Activated T-cell treated with anti-CD3 and anti-CD28 coated beads for 24 hours (primary cell): ENCODE measurements around the gene CLNK.

Experiments
- DNase-seq: peaks from one replicate; pipeline ENCODE4 v3.0.0-alpha.2; 2020; ENCODE audit warnings: low read depth

CLNK gene

GRCh38 chr4:10521424-10521823 lies 163.1 kb downstream of the CLNK start:
- no peak for DNase-seq

GRCh38 chr4:10509733-10510132 lies 174.8 kb downstream of the CLNK start:
- no peak for DNase-seq

GRCh38 chr4:10506077-10506476 lies 178.5 kb downstream of the CLNK start:
- DNase-seq: no peak

GRCh38 chr4:10504570-10505179 lies 179.9 kb downstream of the CLNK start:
- DNase-seq: no peak

- DNase-seq: no peak
Observed at GRCh38 chr4:10502717-10503116, 181.9 kb downstream of the CLNK start.

- DNase-seq: no peak
Observed at GRCh38 chr4:10500776-10501175, 183.8 kb downstream of the CLNK start.

- DNase-seq: no peak
Observed at GRCh38 chr4:10496200-10496599, 188.4 kb downstream of the CLNK start.

GRCh38 chr4:10495651-10496050 lies 188.9 kb downstream of the CLNK start:
- no peak for DNase-seq

GRCh38 chr4:10492464-10492863 lies 192.1 kb downstream of the CLNK start:
- DNase-seq: no peak

- DNase-seq: no peak
Observed at GRCh38 chr4:10491401-10491800, 193.2 kb downstream of the CLNK start.

- no peak for DNase-seq
Observed at GRCh38 chr4:10490996-10491395, 193.6 kb downstream of the CLNK start.

GRCh38 chr4:10482913-10483312 lies 201.7 kb downstream of the CLNK start:
- no peak for DNase-seq

GRCh38 chr4:10480616-10481015 lies 204.0 kb downstream of the CLNK start:
- DNase-seq: no peak

- DNase-seq: no peak
Observed at GRCh38 chr4:10478621-10479020, 205.9 kb downstream of the CLNK start.

- DNase-seq: no peak
Observed at GRCh38 chr4:10470505-10470904, 214.1 kb downstream of the CLNK start.

GRCh38 chr4:10466161-10466560 lies 218.4 kb downstream of the CLNK start:
- no peak for DNase-seq

GRCh38 chr4:10462876-10463275 lies 221.7 kb downstream of the CLNK start:
- DNase-seq: no peak

GRCh38 chr4:10461850-10462400 lies 222.6 kb downstream of the CLNK start:
- DNase-seq: no peak

- peak; percentile 68 for DNase-seq
Observed at GRCh38 chr4:10461091-10461849, 223.3 kb downstream of the CLNK start.

GRCh38 chr4:10460313-10461047 lies 224.1 kb downstream of the CLNK start:
- DNase-seq: peak; percentile 13

GRCh38 chr4:10459305-10459704 lies 225.3 kb downstream of the CLNK start:
- no peak for DNase-seq

- no peak for DNase-seq
Observed at GRCh38 chr4:10458177-10458576, 226.4 kb downstream of the CLNK start.

GRCh38 chr4:10457255-10457801 lies 227.2 kb downstream of the CLNK start, which contains the start of gene ZNF518B:
Gene ZNF518B (minus strand): TSS chr4:10457426. CDS start chr4:10446328, 11,098 bp downstream.
- DNase-seq: peak; percentile 66
